Upper lobe of left lung (tissue), 6 donors: ENCODE measurements around the gene SMAD7. TPM values are rescaled to one million over a fixed set of nuclear protein-coding genes. Genes with fewer than 3 reads are reported as not detected.

Source experiments
- ATAC-seq, 2 donors: fragments of 200-7000 bp; cut with Tn5 transposase; one replicate each; pipeline ENCODE4 v1.9.1; 2022; ENCODE audit warnings: mild to moderate bottlenecking in 2 of 2, moderate library complexity in 2 of 2; ENCODE audit not compliant: low FRiP score in 2 of 2
- DNase-seq, 2 donors: peaks; one replicate each; pipeline ENCODE4 v3.0.0-alpha.2; 2019 to 2020
- H3K27ac ChIP-seq, 4 donors: fragments of 200-600 bp; sonication (generic); one replicate each; pipeline ENCODE4 v1.5.1; 2016 to 2019
- H3K27me3 ChIP-seq, 4 donors: fragments of 200-600 bp; sonication (generic); one replicate each; pipeline ENCODE4 v1.5.1; 2017 to 2019
- H3K36me3 ChIP-seq, 4 donors: fragments of 200-600 bp; sonication (generic); one replicate each; pipeline ENCODE4 v1.5.1; 2016 to 2019
- H3K4me1 ChIP-seq, 4 donors: fragments of 200-600 bp; sonication (generic); one replicate each; pipeline ENCODE4 v1.5.1; 2018 to 2019
- H3K4me3 ChIP-seq, 4 donors: fragments of 200-600 bp; sonication (generic); one replicate each; pipeline ENCODE4 v1.5.1; 2017 to 2019; ENCODE audit warnings: mild to moderate bottlenecking in 2 of 4, moderate library complexity in 1 of 4
- H3K9me3 ChIP-seq, 4 donors: fragments of 200-600 bp; sonication (generic); one replicate each; pipeline ENCODE4 v1.5.1; 2018 to 2019
- EP300 ChIP-seq, 4 donors: sonication (generic); formaldehyde crosslinking; IDR thresholded peaks; one replicate each; pipeline ENCODE4 v1.5.1; 2017; ENCODE audit warnings: antibody characterized with exemption in 4 of 4, control low read depth in 2 of 4
- POLR2A ChIP-seq, 4 donors: fragments of 450-650 bp; IDR thresholded peaks; one replicate each; pipeline ENCODE4 v1.5.1; 2016 to 2017; ENCODE audit warnings: antibody characterized with exemption in 4 of 4, mild to moderate bottlenecking in 2 of 4
- POLR2AphosphoS5 ChIP-seq, 2 donors: sonication (generic); formaldehyde crosslinking; IDR thresholded peaks; one replicate each; pipeline ENCODE4 v1.5.1; 2017; ENCODE audit warnings: antibody characterized with exemption in 2 of 2
- WGBS, 2 donors: methylation state at CpG; one replicate each; pipeline ENCODE4 v1.1.5; 2017 to 2018; 5-methylcytosine and 5-hydroxymethylcytosine counted together
- total RNA-seq, 6 donors: library from RNA; depleted of rRNA in 4 of 6; stranded (reverse); fragments of >200 nt in 4 of 6; gene quantifications; one replicate each; pipeline versions ENCODE4 v1.1.0 to v1.2.1, GENCODE V29; 2016 to 2021
- TF ChIP-seq, protein P1 (sequence below), 6 experiments: fragments of 450-650 bp in 4 of 6; fragments of 200-600 bp in 2 of 6; sonication (generic) in 2 of 6; IDR thresholded peaks; one replicate each; pipeline ENCODE4 v1.5.1; 2016 to 2019; ENCODE audit warnings: antibody characterized with exemption in 6 of 6
- donor health status: DM: no; HTN: no; CAD: no; lungs with moderate emphysema.
- donor health status: DM: no; HTN: yes; CAD: no; lungs with severe emphysema.

SMAD7 gene
- total RNA-seq, 6 donors from 2014 or later: 39.6 to 89.0 (median 61.5) TPM

DNA sequence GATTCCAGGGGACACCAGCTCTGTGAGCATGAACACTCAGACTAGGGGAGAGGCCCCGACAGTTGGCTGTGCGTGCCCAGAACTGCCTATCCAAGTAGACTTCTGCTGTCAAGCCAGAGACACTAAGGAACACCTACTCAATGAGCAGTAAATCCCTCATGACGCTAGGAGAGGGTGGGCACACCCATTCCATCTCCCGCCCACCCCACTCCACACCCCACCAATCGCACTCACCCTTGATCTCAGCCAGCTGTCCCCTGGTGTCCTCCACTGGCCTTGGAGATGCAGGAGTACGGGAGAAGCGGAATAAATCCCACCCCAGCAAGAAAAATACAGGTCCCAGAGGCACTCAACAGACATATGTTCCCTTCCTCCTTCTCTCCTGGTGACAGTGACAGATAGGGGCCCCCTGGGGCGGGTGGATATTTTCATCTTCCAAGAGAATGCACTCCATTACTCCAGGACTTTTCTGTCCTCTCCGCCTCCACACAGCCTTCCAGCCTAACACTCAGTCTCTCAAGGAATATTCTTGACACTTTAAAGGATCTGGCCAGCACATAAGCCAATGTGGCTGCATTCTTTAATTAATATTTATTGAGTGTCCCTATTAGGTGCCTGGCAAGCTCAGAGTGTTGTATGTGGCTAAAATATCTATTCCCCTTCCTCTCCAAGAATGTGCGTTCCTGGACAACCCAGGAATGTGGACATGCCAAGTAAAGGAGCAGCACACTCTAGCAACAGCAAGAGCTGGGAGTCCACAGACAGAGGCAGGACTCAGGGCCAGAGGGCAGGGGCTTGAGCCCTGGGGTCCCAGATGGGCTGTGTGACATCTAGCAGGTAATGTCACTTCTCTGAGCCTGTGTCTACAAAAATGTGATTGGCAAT is 13.1 kb upstream of the SMAD7 start:
- H3K27me3 ChIP-seq: no peaks in the 10 kb centered on the region
- 69 to 72% methylated on average over 8 to 10 of the region's 10 CpGs for WGBS, 2 donors
- no peak for DNase-seq
- no peak for TF ChIP-seq POLR2AphosphoS5 (IDR thresholded peaks at IDR 0.05)
- no peak for TF ChIP-seq POLR2A (IDR thresholded peaks at IDR 0.05)
- TF ChIP-seq EP300 (IDR thresholded peaks at IDR 0.05): no peak
- ATAC-seq: peak; percentile 21 to 37
- H3K36me3 ChIP-seq: no peaks in the 10 kb centered on the region
- no peaks in the 10 kb centered on the region for H3K9me3 ChIP-seq
- H3K4me3 ChIP-seq: no peak overlapping the region
- peak overlapping the region in 3 of 4 donors; percentile 12 to 69 (median 51) for H3K27ac ChIP-seq
- H3K4me1 ChIP-seq: peaks cover 0 to 6% (median 2%) of the 10 kb centered on the region in 4 donors

DNA sequence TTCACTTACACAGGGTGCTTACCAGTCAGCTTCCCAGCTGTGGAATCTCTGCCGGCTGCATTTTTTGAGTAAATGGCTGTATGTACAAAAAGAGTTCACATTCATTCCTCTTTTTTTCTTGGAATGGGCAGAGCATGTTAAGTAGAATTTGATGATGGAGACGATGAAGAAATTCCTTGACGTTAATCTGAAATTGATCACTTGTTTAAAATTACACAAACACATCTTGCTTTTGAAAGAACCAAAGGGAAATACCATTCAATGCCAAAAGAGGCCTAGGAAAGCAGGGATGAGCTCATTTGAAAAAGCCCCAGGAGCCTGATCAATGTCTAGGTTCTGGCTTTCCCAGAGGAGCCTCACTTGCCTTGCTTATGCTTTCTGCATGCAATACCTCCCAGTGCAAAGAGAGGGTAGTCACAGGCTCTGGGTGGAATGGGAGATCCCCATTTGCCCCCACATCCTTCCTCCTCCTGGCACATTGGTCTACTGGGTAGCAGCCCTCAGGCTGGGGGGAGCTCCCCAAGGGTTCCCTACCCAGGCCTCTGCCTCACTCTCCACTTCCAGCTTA is 12.3 kb upstream of the SMAD7 start:
- H3K4me1 ChIP-seq: peaks cover 0 to 6% (median 2%) of the 10 kb centered on the region in 4 donors
- no peaks in the 10 kb centered on the region for H3K9me3 ChIP-seq
- no peak overlapping the region for H3K4me3 ChIP-seq
- peak overlapping the region; percentile 28 to 69 (median 58) for H3K27ac ChIP-seq
- DNase-seq (no peak), ATAC-seq (peak; percentile 5 to 52)
- TF ChIP-seq POLR2AphosphoS5 (IDR thresholded peaks at IDR 0.05) (no peak), POLR2A (IDR thresholded peaks at IDR 0.05) (no peak), EP300 (IDR thresholded peaks at IDR 0.05) (no peak)
- TF ChIP-seq, protein P1, sequence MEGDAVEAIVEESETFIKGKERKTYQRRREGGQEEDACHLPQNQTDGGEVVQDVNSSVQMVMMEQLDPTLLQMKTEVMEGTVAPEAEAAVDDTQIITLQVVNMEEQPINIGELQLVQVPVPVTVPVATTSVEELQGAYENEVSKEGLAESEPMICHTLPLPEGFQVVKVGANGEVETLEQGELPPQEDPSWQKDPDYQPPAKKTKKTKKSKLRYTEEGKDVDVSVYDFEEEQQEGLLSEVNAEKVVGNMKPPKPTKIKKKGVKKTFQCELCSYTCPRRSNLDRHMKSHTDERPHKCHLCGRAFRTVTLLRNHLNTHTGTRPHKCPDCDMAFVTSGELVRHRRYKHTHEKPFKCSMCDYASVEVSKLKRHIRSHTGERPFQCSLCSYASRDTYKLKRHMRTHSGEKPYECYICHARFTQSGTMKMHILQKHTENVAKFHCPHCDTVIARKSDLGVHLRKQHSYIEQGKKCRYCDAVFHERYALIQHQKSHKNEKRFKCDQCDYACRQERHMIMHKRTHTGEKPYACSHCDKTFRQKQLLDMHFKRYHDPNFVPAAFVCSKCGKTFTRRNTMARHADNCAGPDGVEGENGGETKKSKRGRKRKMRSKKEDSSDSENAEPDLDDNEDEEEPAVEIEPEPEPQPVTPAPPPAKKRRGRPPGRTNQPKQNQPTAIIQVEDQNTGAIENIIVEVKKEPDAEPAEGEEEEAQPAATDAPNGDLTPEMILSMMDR (IDR thresholded peaks at IDR 0.05): no peak
- H3K36me3 ChIP-seq: no peaks in the 10 kb centered on the region
- H3K27me3 ChIP-seq: no peaks in the 10 kb centered on the region
- WGBS, 2 donors: 78 to 84% methylated on average over 3 of the region's 3 CpGs

DNA sequence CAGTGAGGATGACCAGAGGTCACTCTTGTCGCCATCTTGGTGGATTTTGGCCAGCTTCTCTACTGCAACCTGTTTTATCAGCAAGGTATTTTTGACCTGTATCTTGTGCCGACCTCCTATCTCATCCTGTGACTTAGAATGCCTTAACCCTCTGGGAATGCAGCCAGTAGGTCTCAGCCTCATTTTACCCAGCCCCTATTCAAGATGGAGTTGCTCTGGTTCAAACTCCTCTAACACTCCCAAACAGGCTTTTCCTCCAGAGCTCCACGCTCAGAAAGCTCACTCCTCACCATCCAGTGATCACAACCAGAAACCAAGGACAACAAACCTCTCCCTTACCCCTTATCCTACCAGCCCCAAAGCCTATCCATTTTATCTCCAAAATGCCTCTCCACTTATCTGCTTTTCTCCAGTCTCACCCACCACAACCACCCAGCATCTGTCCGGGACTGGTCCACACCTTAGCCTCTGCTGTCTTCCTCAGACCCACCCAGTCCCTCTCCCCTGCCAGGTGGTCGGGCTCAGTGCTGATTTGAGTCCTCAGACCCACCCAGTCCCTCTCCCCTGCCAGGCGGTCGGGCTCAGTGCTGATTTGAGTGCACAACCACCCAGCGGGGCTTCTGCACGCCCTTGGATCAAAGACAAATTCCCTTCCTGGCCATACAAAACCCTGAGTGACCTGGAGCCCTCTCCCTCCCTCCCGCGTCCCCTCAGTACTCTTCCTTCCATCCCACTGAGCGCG is 11.7 kb upstream of the SMAD7 start:
- TF ChIP-seq, protein P1 (IDR thresholded peaks at IDR 0.05): no peak
- TF ChIP-seq POLR2AphosphoS5 (IDR thresholded peaks at IDR 0.05) (no peak), EP300 (IDR thresholded peaks at IDR 0.05) (no peak)
- Histone ChIP-seq H3K27me3 (no peaks in the 10 kb centered on the region), H3K9me3 (no peaks in the 10 kb centered on the region), H3K4me3 (no peak overlapping the region), H3K4me1 (peaks cover 2 to 7% (median 6%) of the 10 kb centered on the region in 4 donors), H3K36me3 (no peaks in the 10 kb centered on the region), H3K27ac (peak overlapping the region; percentile 13 to 69 (median 46))
- WGBS, 2 donors: 74 to 90% methylated on average over 13 of the region's 13 CpGs
- ATAC-seq (peak in 1 of 2 donors; percentile 28), DNase-seq (no peak)

DNA sequence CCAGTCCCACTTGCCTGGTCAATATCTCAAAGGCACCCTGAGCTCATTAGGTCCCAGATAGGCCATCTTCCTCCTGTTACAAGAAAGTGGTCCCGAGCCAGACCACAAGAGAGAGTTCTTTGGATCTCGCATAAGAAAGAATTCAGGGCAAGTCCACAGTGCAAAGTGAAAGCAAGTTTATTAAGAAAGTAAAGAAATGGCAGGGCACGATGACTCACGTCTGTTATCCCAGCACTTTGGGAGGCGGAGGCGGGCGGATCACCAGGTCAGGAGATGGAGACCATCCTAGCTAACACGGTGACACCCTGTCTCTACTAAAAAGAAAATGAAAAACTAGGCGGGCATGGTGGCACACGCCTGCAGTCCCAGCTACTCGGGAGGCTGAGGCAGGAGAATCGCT is 10.8 kb upstream of the SMAD7 start:
- peak in 1 of 2 donors; percentile 46 for ATAC-seq

More for the DNA sequence above, 10.8 kb upstream of the SMAD7 start:
- Histone ChIP-seq H3K9me3 (no peaks in the 10 kb centered on the region), H3K4me3 (no peak overlapping the region), H3K36me3 (no peaks in the 10 kb centered on the region), H3K27ac (no peak overlapping the region), H3K27me3 (no peaks in the 10 kb centered on the region), H3K4me1 (peaks cover 10 to 16% (median 15%) of the 10 kb centered on the region in 4 donors)
- no peak for DNase-seq
- WGBS, 2 donors: 88 to 94% methylated on average over 12 of the region's 12 CpGs
- TF ChIP-seq POLR2A (IDR thresholded peaks at IDR 0.05): no peak
- no peak for TF ChIP-seq EP300 (IDR thresholded peaks at IDR 0.05)
- no peak for TF ChIP-seq POLR2AphosphoS5 (IDR thresholded peaks at IDR 0.05)
- TF ChIP-seq, protein P1 (IDR thresholded peaks at IDR 0.05): no peak
